Measurements from ENCODE around the gene TLE7.

Gene TLE7

DNA sequence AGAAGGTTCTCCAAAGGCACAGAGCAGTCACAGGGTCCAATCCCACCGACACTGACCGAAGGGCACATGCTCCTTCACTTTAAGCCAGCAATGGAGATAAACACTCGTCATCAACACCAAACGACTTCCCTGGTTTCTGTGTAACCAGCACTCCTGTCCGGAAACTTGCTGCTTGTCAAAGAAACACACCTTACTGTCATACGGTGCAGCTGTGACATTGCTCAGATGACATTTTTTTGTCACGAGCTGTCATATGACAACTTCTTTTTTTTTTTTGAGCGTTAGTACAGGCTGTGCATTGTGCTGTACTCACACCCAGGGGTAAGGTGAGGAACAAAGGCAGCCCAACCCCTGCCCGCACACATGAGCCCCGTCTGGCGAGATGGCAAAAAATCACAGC, 39.2 kb downstream of the TLE7 start:
- no peak for TF ChIP-seq HOXD13 (CRISPR knock-in tag; IDR thresholded peaks at IDR 0.05; ENCODE audit: borderline replicate concordance)
- TF ChIP-seq ZNF324 (tag by site-specific recombination; IDR thresholded peaks at IDR 0.05), result no peak
- no peak for TF ChIP-seq ZBTB48 (tag by site-specific recombination; IDR thresholded peaks at IDR 0.05)
- no peak for TF ChIP-seq TCF7L2 (IDR thresholded peaks at IDR 0.05; ENCODE audit: borderline replicate concordance, low read depth, low read length)
- no peak for TF ChIP-seq OSR2 (tag by site-specific recombination; IDR thresholded peaks at IDR 0.05)
- no peak for TF ChIP-seq ZNF837 (tag by site-specific recombination; IDR thresholded peaks at IDR 0.05)
- TF ChIP-seq ZNF692 (tag by site-specific recombination; IDR thresholded peaks at IDR 0.05), result no peak
- no peak for TF ChIP-seq ZNF785 (tag by site-specific recombination; IDR thresholded peaks at IDR 0.05)
- no peak for TF ChIP-seq HOXC10 (CRISPR knock-in tag; IDR thresholded peaks at IDR 0.05)
- no peak for TF ChIP-seq SALL2 (tag by site-specific recombination; IDR thresholded peaks at IDR 0.05; ENCODE audit: borderline replicate concordance)
- no peak for TF ChIP-seq ZNF398 (tag by site-specific recombination; IDR thresholded peaks at IDR 0.05)
- no peak for TF ChIP-seq ZNF19 (tag by site-specific recombination; IDR thresholded peaks at IDR 0.05; ENCODE audit: low read depth)
- no peak for TF ChIP-seq ZNF768 (tag by site-specific recombination; IDR thresholded peaks at IDR 0.05)
- TF ChIP-seq ZSCAN30 (tag by site-specific recombination; IDR thresholded peaks at IDR 0.05), result no peak
- no peak for TF ChIP-seq ZNF558 (tag by site-specific recombination; IDR thresholded peaks at IDR 0.05)
- no peak for TF ChIP-seq SCRT2 (tag by site-specific recombination; IDR thresholded peaks at IDR 0.05)
- TF ChIP-seq ZNF10 (tag by site-specific recombination; IDR thresholded peaks at IDR 0.05), result no peak
- Histone ChIP-seq H3K4me3 (ENCODE audit: low read depth, low read length) (no peak overlapping the region), H3K27ac (ENCODE audit: extremely low read depth, low read depth, low read length) (no peak overlapping the region), H3K36me3 (ENCODE audit: control insufficient read depth in 2 of 2, insufficient read depth in 1 of 2, low read length in 2 of 2) (no peaks in the 10 kb centered on the region), H3K4me1 (ENCODE audit: control insufficient read depth, insufficient read depth, low read length) (no peaks in the 10 kb centered on the region), H3K9me3 (ENCODE audit: control insufficient read depth, insufficient read depth, low read depth, low read length) (no peaks in the 10 kb centered on the region)
- POLR2A ChIA-PET, result no interaction called here
- CTCF ChIA-PET, result interaction anchor here (1.0 kb wide), 1 partner anchor 10 kb away, joined by 3 read pairs; no protein-coding TSS in a partner anchor

GRCh38 chr16:71402007-71402406, 39.8 kb downstream of the TLE7 start:
- no peaks in the 10 kb centered on the region for H3K36me3 ChIP-seq (ENCODE audit: control insufficient read depth in 2 of 2, insufficient read depth in 1 of 2, low read length in 2 of 2)
- POLR2A ChIA-PET, result no interaction called here
- H3K9me3 ChIP-seq (ENCODE audit: control insufficient read depth, insufficient read depth, low read depth, low read length), result no peaks in the 10 kb centered on the region
- no peak overlapping the region for H3K27ac ChIP-seq (ENCODE audit: extremely low read depth, low read depth, low read length)
- CTCF ChIA-PET, result interaction anchor here (2.3 kb wide), 1 partner anchor 11 kb away, joined by 10 read pairs; no protein-coding TSS in a partner anchor
- TF ChIP-seq ZNF544 (tag by site-specific recombination; IDR thresholded peaks at IDR 0.05) (no peak), ZIC2 (tag by site-specific recombination; IDR thresholded peaks at IDR 0.05) (no peak), ZNF114 (tag by site-specific recombination; IDR thresholded peaks at IDR 0.05) (no peak)
- H3K4me1 ChIP-seq (ENCODE audit: control insufficient read depth, insufficient read depth, low read length), result no peaks in the 10 kb centered on the region
- no peak overlapping the region for H3K4me3 ChIP-seq (ENCODE audit: low read depth, low read length)

GRCh38 chr16:71399801-71400563, 41.9 kb downstream of the TLE7 start:
- POLR2A ChIA-PET, result no interaction called here
- no peaks in the 10 kb centered on the region for H3K36me3 ChIP-seq (ENCODE audit: control insufficient read depth in 2 of 2, insufficient read depth in 1 of 2, low read length in 2 of 2)
- no peak overlapping the region for H3K27ac ChIP-seq (ENCODE audit: extremely low read depth, low read depth, low read length)
- TF ChIP-seq SCRT2 (tag by site-specific recombination; IDR thresholded peaks at IDR 0.05) (peak; percentile 43; the same call in 1 of the 2 replicates), YY2 (tag by site-specific recombination; IDR thresholded peaks at IDR 0.05) (no peak)
- H3K9me3 ChIP-seq (ENCODE audit: control insufficient read depth, insufficient read depth, low read depth, low read length), result no peaks in the 10 kb centered on the region
- no peak overlapping the region for H3K4me3 ChIP-seq (ENCODE audit: low read depth, low read length)
- CTCF ChIA-PET, result interaction anchor here (1.4 to 2.3 kb wide), 2 partner anchors 13 kb away, joined by 6 to 10 read pairs; no protein-coding TSS in a partner anchor
- no peaks in the 10 kb centered on the region for H3K4me1 ChIP-seq (ENCODE audit: control insufficient read depth, insufficient read depth, low read length)

Measured in HEK293 (cell line).